Skin epidermis (tissue), 12 donors: Measurements from ENCODE around the gene CADPS.

ENCODE experiments used
- H3K27ac ChIP-seq, 21 experiments: fragments of 200-600 bp; sonication (generic) in 11 of 21; one replicate each; pipeline ENCODE4 v1.5.0; 2020; ENCODE audit warnings: mild to moderate bottlenecking in 3 of 21, inconsistent platforms in 2 of 21, moderate library complexity in 2 of 21
- H3K4me3 ChIP-seq, 7 experiments: fragments of 200-600 bp; sonication (generic) in 2 of 7; one replicate each; pipeline ENCODE4 v1.5.0; 2020; ENCODE audit warnings: inconsistent platforms in 2 of 7, mild to moderate bottlenecking in 2 of 7, moderate library complexity in 1 of 7

The CADPS gene

DNA sequence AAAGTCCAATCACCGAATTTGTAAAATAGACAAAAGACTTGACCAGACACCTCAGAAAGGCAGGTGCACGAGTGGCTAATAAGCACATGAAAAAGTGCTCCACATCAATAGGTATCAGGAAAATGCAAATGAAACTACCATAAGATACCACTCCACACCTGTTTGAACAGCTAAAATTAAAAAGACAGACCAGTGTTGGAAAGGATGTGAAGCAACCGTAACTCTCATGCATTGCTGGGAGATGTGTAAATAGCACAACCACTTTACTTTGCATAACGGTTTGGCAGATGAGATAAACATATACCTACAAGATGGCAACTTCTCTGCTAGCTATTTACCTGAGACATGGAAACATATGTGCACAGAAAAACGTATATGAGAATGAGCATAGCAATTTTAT, 56.9 kb downstream of the CADPS start:
- H3K4me3 ChIP-seq = no peak overlapping the region
- no peak overlapping the region for H3K27ac ChIP-seq

GRCh38 chr3:62817678-62818077, 57.5 kb downstream of the CADPS start:
- Histone ChIP-seq H3K27ac (no peak overlapping the region), H3K4me3 (no peak overlapping the region)

DNA sequence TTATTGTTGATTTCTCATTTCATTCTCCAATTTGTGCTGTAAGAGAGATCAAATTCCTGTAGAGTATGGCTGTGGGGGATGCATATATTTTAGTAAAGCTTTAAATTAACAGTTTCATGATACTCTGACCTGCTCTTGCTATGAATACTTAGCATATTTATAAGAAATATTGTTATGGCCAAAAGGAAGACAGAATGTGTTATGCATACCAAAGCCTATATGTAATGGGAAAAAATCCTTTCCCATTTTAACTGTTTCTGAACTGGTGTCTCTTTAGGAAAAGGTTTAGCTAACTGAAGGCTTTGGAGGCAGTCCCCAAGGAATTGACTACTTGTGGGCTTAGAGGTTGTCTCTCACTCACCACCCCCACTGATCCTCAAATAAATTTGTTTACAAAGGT, 59.2 kb downstream of the CADPS start:
- H3K27ac ChIP-seq = no peak overlapping the region
- no peak overlapping the region for H3K4me3 ChIP-seq

DNA sequence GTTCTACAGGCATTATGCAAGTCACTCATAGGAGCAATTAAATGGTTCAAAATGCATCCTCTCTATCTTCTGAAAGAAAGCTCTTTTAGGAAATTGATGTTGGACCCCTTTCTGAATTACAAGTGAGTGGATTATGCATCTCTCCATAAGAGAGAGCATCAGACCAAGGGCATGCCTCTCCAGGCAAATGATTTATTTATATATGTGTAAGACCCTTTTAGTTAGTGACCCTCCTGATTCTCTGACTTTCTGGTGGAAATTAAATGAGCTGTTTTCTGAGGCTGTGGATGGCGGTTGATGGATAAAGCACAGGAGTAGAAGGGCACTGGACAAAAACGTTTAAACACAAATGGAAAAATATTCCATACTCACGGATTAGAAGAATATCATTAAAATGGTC, 62.6 kb downstream of the CADPS start:
- Histone ChIP-seq H3K4me3 (no peak overlapping the region), H3K27ac (no peak overlapping the region)

DNA sequence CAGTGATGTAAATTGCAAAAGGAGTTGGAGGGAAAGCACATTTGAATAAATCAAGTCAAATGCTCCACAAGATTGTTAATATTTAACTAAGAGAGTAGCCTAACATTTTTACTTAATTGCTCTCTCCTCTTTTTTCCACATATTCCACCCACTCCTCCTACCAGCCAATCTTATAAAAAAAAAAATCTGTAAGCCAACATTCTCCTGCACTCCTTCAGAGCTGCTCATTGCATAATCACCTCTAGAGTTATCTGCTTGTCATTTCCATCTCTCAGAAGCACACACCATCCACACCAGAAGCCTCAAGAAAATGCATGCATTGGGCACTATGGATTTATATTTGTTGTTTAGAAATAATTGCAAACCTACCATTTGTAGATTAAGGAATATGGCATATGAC, 64.1 kb downstream of the CADPS start:
- no peak overlapping the region for H3K27ac ChIP-seq

GRCh38 chr3:62809369-62809768, 65.8 kb downstream of the CADPS start:
- no peak overlapping the region for H3K4me3 ChIP-seq
- H3K27ac ChIP-seq = no peak overlapping the region

More for the DNA sequence above, 64.1 kb downstream of the CADPS start:
- H3K4me3 ChIP-seq = no peak overlapping the region

GRCh38 chr3:62805580-62806277, 69.5 kb downstream of the CADPS start:
- Histone ChIP-seq H3K27ac (no peak overlapping the region), H3K4me3 (no peak overlapping the region)

DNA sequence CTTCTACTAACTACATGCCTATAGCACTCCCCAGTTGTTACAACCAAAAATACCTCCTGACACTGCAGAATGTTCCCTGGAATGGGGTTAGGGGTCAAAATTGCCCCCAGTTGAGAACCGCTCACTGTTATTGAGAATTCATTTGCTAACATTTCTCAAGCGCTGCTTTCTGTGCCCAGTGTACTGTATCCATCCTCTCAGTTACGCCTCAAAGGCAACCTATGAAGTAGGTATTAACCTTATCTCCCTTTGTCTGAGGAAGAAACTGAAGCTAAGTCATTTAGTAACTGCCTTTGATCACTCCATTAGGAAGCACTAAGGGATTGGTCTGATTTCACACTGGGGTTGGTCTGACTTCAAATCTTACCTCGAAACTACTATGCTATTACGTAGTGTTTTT, 70.1 kb downstream of the CADPS start:
- no peak overlapping the region for H3K4me3 ChIP-seq
- H3K27ac ChIP-seq = no peak overlapping the region

GRCh38 chr3:62803276-62803675, 71.9 kb downstream of the CADPS start:
- no peak overlapping the region for H3K27ac ChIP-seq

GRCh38 chr3:62798000-62798399, 77.2 kb downstream of the CADPS start:
- Histone ChIP-seq H3K4me3 (no peak overlapping the region), H3K27ac (no peak overlapping the region)

More at GRCh38 chr3:62803276-62803675, 71.9 kb downstream of the CADPS start:
- H3K4me3 ChIP-seq = no peak overlapping the region

- no peak overlapping the region for H3K4me3 ChIP-seq
- H3K27ac ChIP-seq = no peak overlapping the region
Observed at GRCh38 chr3:62797132-62797531, 78.1 kb downstream of the CADPS start.

GRCh38 chr3:62795978-62796657, 79.1 kb downstream of the CADPS start:
- Histone ChIP-seq H3K27ac (no peak overlapping the region), H3K4me3 (no peak overlapping the region)

GRCh38 chr3:62793946-62794345, 81.3 kb downstream of the CADPS start:
- Histone ChIP-seq H3K27ac (no peak overlapping the region), H3K4me3 (no peak overlapping the region)

GRCh38 chr3:62785384-62785783, 89.8 kb downstream of the CADPS start:
- Histone ChIP-seq H3K4me3 (no peak overlapping the region), H3K27ac (no peak overlapping the region)

DNA sequence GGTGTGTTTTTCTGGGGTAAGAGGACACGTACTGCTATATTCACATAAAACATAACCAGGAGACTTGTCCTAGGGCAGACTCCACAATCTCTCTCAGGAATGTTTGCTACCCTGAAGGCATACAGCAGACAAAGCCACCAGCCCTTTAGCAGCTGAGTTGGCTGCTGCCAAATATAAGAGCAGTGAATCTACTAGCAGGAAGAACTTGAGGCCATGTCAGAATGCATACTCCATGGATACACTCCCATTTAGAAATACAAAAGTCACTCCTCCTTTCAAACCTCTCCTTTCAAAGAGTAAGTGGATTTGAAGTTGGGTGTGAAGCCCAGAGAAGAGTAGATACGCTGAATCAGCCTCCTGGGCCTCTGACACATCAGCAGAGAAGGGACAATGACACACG, 94.1 kb downstream of the CADPS start:
- H3K4me3 ChIP-seq = no peak overlapping the region

DNA sequence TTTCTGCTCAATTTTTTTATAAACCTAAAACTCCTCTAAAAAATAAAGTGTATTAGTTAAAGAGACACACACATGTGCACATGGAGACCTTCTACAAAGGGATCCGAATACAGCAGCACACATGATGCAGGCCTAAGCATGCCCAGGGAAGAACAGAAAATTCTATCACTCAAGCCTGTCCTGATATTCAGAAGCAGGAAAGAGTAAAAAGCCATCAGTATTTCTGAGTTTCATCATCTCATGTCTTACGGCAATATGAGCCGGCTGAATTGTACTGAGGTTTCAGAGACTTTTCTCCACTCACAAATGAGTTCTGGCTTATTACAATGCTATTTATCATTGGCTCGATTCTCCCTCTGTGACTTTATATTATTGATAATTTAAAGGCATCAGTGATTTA, 97.5 kb downstream of the CADPS start:
- H3K4me3 ChIP-seq = no peak overlapping the region
- no peak overlapping the region for H3K27ac ChIP-seq

More for the DNA sequence above, 94.1 kb downstream of the CADPS start:
- H3K27ac ChIP-seq = no peak overlapping the region

DNA sequence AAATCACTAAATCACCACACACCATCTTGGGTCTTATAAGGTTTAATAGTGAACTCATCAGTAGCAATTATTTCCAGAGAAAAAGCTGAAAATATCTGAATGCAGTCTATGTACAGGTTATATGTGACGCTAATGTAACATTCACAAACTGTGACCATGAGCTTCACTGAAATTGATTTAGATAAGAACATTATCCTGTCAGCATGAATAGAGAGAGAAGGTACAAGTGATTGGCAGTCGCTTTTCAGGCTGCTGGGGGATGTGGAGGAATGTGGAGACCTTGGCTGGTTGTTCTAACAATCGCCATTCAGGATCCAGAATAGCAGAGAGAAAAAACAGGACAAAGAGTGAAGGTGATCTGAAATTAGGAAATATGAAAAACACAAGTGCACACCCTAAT, 98.1 kb downstream of the CADPS start:
- Histone ChIP-seq H3K4me3 (no peak overlapping the region), H3K27ac (no peak overlapping the region)

GRCh38 chr3:62774221-62774620, 101.0 kb downstream of the CADPS start:
- H3K4me3 ChIP-seq = no peak overlapping the region
- H3K27ac ChIP-seq = no peak overlapping the region

DNA sequence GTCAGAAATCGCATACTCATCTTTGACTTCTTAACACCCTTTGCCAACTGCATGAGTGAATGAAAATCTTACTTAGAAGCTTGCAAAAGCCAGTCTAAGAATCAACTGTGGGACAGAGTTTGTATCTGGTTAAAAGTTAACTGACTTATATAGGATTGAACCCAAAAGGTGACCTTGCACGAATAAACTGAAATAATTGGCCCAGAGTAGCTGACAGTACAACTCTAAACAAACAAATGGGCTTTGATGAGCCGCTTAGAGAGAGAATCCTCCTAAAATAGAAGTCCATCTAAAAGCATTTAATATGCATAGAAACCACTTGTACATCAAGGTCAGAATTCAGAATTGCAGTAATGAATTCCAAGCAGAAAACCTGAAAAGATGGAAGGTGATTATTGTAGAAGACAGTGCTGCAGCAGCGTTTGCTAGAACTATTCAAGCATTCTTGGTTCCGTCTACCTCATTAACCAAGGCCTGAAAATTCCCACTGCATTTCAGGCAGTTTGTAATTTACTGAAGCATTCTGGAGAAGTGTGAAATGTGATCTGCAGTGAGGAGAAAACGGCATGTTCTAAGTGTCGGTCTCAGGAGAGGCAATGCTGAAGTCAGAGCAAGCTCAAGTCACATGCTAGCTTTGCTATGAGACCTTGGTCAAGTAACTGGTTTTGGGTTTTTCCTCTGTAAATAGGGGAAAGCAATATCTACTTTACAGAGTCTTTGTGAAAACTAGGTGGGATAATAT, 103.7 kb downstream of the CADPS start:
- Histone ChIP-seq H3K4me3 (no peak overlapping the region), H3K27ac (no peak overlapping the region)

DNA sequence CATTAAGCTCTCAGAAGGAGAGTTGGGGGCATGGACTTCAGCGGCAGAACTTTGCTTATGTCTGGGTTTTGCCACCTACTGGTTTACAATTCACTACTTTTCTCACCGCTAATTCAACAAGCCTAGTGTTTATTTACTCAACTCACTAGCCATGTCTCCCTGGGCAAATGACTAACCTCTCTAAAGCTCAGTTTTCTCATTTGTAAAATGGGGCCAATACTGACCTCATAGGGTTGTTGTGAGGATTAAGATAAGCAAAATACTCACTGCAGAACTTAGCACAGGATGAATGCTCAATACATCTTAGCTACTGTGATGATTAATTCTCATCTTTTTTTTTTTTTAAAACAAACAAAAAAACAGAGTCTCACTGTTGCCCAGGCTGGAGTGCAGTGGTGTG, 106.3 kb downstream of the CADPS start:
- Histone ChIP-seq H3K4me3 (no peak overlapping the region), H3K27ac (no peak overlapping the region)

GRCh38 chr3:62761711-62762110, 113.5 kb downstream of the CADPS start:
- H3K4me3 ChIP-seq = no peak overlapping the region
- no peak overlapping the region for H3K27ac ChIP-seq
